ENCODE data around the gene PHF2.

PHF2 gene

GRCh38 chr9:93620041-93620506 is 43.7 kb downstream of the PHF2 start:
- DNase-seq (ENCODE audit: extremely low spot score) = no peak

GRCh38 chr9:93620881-93621820 is 44.8 kb downstream of the PHF2 start:
- no peak for DNase-seq (ENCODE audit: extremely low spot score)
- POLR2A ChIA-PET = no interaction called here
- TF ChIP-seq ELF4 (IDR thresholded peaks at IDR 0.05) (no peak), HDGF (IDR thresholded peaks at IDR 0.05; ENCODE audit: borderline replicate concordance) (no peak), PKNOX1 (IDR thresholded peaks at IDR 0.05) (no peak), LEF1 (IDR thresholded peaks at IDR 0.05; ENCODE audit: borderline replicate concordance) (no peak), FOXA1 (IDR thresholded peaks at IDR 0.05) (no peak), ZNF384 (IDR thresholded peaks at IDR 0.05) (no peak), FOXK2 (IDR thresholded peaks at IDR 0.05) (no peak), SUZ12 (IDR thresholded peaks at IDR 0.05) (no peak), FOXM1 (IDR thresholded peaks at IDR 0.05; ENCODE audit: borderline replicate concordance) (no peak), SP1 (IDR thresholded peaks at IDR 0.05) (no peak), CTBP1 (IDR thresholded peaks at IDR 0.05; ENCODE audit: borderline replicate concordance) (no peak), L3MBTL2 (conservative IDR thresholded peaks at IDR 0.05) (no peak), BHLHE40 (IDR thresholded peaks at IDR 0.05; ENCODE audit: borderline replicate concordance) (no peak), NFRKB (IDR thresholded peaks at IDR 0.05) (no peak), ARNT (IDR thresholded peaks at IDR 0.05) (no peak), TARDBP (IDR thresholded peaks at IDR 0.05) (no peak)
- CTCF ChIA-PET = no interaction called here

More at GRCh38 chr9:93620041-93620506, 43.7 kb downstream of the PHF2 start:
- CTCF ChIA-PET = interaction anchor here (0.5 kb wide), 1 partner anchor 636 kb away, joined by 3 read pairs; no protein-coding TSS in a partner anchor
- no peak for TF ChIP-seq FOXA1 (IDR thresholded peaks at IDR 0.05)
- no peak for TF ChIP-seq LEF1 (IDR thresholded peaks at IDR 0.05; ENCODE audit: borderline replicate concordance)
- TF ChIP-seq FOXM1 (IDR thresholded peaks at IDR 0.05; ENCODE audit: borderline replicate concordance) = no peak
- TF ChIP-seq CTBP1 (IDR thresholded peaks at IDR 0.05; ENCODE audit: borderline replicate concordance) = no peak
- no peak for TF ChIP-seq ZNF384 (IDR thresholded peaks at IDR 0.05)
- no peak for TF ChIP-seq SP1 (IDR thresholded peaks at IDR 0.05)
- TF ChIP-seq HDGF (IDR thresholded peaks at IDR 0.05; ENCODE audit: borderline replicate concordance) = no peak
- no peak for TF ChIP-seq SUZ12 (IDR thresholded peaks at IDR 0.05)
- no peak for TF ChIP-seq ELF4 (IDR thresholded peaks at IDR 0.05)
- no peak for TF ChIP-seq NFRKB (IDR thresholded peaks at IDR 0.05)
- TF ChIP-seq BHLHE40 (IDR thresholded peaks at IDR 0.05; ENCODE audit: borderline replicate concordance) = no peak
- TF ChIP-seq L3MBTL2 (conservative IDR thresholded peaks at IDR 0.05) = no peak
- TF ChIP-seq FOXK2 (IDR thresholded peaks at IDR 0.05) = no peak
- no peak for TF ChIP-seq PKNOX1 (IDR thresholded peaks at IDR 0.05)
- POLR2A ChIA-PET = no interaction called here

GRCh38 chr9:93621922-93622321 is 45.5 kb downstream of the PHF2 start:
- TF ChIP-seq SP1 (IDR thresholded peaks at IDR 0.05) = no peak
- ChIA-PET CTCF (no interaction called here), POLR2A (no interaction called here)
- no peak for DNase-seq (ENCODE audit: extremely low spot score)

- ChIA-PET POLR2A (no interaction called here), CTCF (no interaction called here)
- DNase-seq (ENCODE audit: extremely low spot score) = no peak
- no peak for TF ChIP-seq CTBP1 (IDR thresholded peaks at IDR 0.05; ENCODE audit: borderline replicate concordance)
- no peak for TF ChIP-seq LEF1 (IDR thresholded peaks at IDR 0.05; ENCODE audit: borderline replicate concordance)
- TF ChIP-seq TARDBP (IDR thresholded peaks at IDR 0.05) = no peak
- no peak for TF ChIP-seq SUZ12 (IDR thresholded peaks at IDR 0.05)
- no peak for TF ChIP-seq FOXA1 (IDR thresholded peaks at IDR 0.05)
- no peak for TF ChIP-seq ARNT (IDR thresholded peaks at IDR 0.05)
- TF ChIP-seq FOXK2 (IDR thresholded peaks at IDR 0.05) = no peak
- TF ChIP-seq ZNF384 (IDR thresholded peaks at IDR 0.05) = no peak
- no peak for TF ChIP-seq FOXM1 (IDR thresholded peaks at IDR 0.05; ENCODE audit: borderline replicate concordance)
- TF ChIP-seq NFRKB (IDR thresholded peaks at IDR 0.05) = no peak
- TF ChIP-seq SP1 (IDR thresholded peaks at IDR 0.05) = no peak
- TF ChIP-seq BHLHE40 (IDR thresholded peaks at IDR 0.05; ENCODE audit: borderline replicate concordance) = no peak
- no peak for TF ChIP-seq ELF4 (IDR thresholded peaks at IDR 0.05)
- TF ChIP-seq L3MBTL2 (conservative IDR thresholded peaks at IDR 0.05) = no peak
- TF ChIP-seq PKNOX1 (IDR thresholded peaks at IDR 0.05) = no peak
- no peak for TF ChIP-seq HDGF (IDR thresholded peaks at IDR 0.05; ENCODE audit: borderline replicate concordance)
Observed at GRCh38 chr9:93622691-93623090, 46.3 kb downstream of the PHF2 start.

GRCh38 chr9:93623753-93624152 is 47.4 kb downstream of the PHF2 start:
- ChIA-PET CTCF (no interaction called here), POLR2A (no interaction called here)
- no peak for DNase-seq (ENCODE audit: extremely low spot score)
- TF ChIP-seq SUZ12 (IDR thresholded peaks at IDR 0.05) (no peak), ARNT (IDR thresholded peaks at IDR 0.05) (no peak), FOXK2 (IDR thresholded peaks at IDR 0.05) (no peak), BHLHE40 (IDR thresholded peaks at IDR 0.05; ENCODE audit: borderline replicate concordance) (no peak), L3MBTL2 (conservative IDR thresholded peaks at IDR 0.05) (no peak), FOXM1 (IDR thresholded peaks at IDR 0.05; ENCODE audit: borderline replicate concordance) (no peak), NFRKB (IDR thresholded peaks at IDR 0.05) (no peak), HDGF (IDR thresholded peaks at IDR 0.05; ENCODE audit: borderline replicate concordance) (no peak), PKNOX1 (IDR thresholded peaks at IDR 0.05) (no peak), ZNF384 (IDR thresholded peaks at IDR 0.05) (no peak), SP1 (IDR thresholded peaks at IDR 0.05) (no peak), CTBP1 (IDR thresholded peaks at IDR 0.05; ENCODE audit: borderline replicate concordance) (no peak), LEF1 (IDR thresholded peaks at IDR 0.05; ENCODE audit: borderline replicate concordance) (no peak)

Measured in HEK293T (cell line).